MCF 10A (cell line): ENCODE measurements around the gene PGBD5. TPM values are rescaled to one million over a fixed set of nuclear protein-coding genes. Genes with fewer than 3 reads are reported as not detected.

Experiments
- BruUV-seq: library from RNA; stranded (reverse); fragments of 400-500 nt; replicated peaks from 2 replicates; lab custom pipeline; 2021; lab: Mats Ljungman, UMichigan
- CTCF ChIA-PET: fragments of 300-600 bp; sonication (Branson Sonifier 250); formaldehyde crosslinking; extraction: SDS; loops from one replicate; lab custom pipeline; 2021; ENCODE audit warnings: antibody characterized with exemption, inconsistent platforms; lab: Yijun Ruan, JAX
- POLR2A ChIA-PET: fragments of 300-600, 350-650 bp; sonication (Branson Sonifier 250); formaldehyde crosslinking; extraction: SDS; loops from one replicate; lab custom pipeline; 2020; ENCODE audit warnings: antibody characterized with exemption, inconsistent platforms; lab: Yijun Ruan, JAX
- DNase-seq: peaks from one replicate; pipeline ENCODE4 v3.0.0-alpha.2; 2018; ENCODE audit not compliant: unreplicated experiment
- H3K27ac Mint-ChIP-seq: one replicate; pipeline ENCODE4 v1.8.0; 2022; ENCODE audit warnings: mild to moderate bottlenecking, low read depth, mixed read lengths; ENCODE audit not compliant: unreplicated experiment
- H3K27me3 Mint-ChIP-seq: one replicate; pipeline ENCODE4 v1.8.0; 2022; ENCODE audit warnings: mixed read lengths; ENCODE audit not compliant: insufficient read depth, unreplicated experiment
- H3K36me3 Mint-ChIP-seq: one replicate; pipeline ENCODE4 v1.8.0; 2022; ENCODE audit warnings: mild to moderate bottlenecking, moderate library complexity, mixed read lengths; ENCODE audit not compliant: insufficient read depth, unreplicated experiment
- H3K4me1 Mint-ChIP-seq: one replicate; pipeline ENCODE4 v1.8.0; 2022; ENCODE audit warnings: mixed read lengths; ENCODE audit not compliant: insufficient read depth, unreplicated experiment
- H3K4me3 Mint-ChIP-seq: one replicate; pipeline ENCODE4 v1.8.0; 2022; ENCODE audit warnings: mild to moderate bottlenecking, moderate library complexity, mixed read lengths; ENCODE audit not compliant: unreplicated experiment
- H3K9me3 Mint-ChIP-seq: one replicate; pipeline ENCODE4 v1.8.0; 2022; ENCODE audit warnings: mixed read lengths; ENCODE audit not compliant: unreplicated experiment
- CTCF ChIP-seq: fragments of 200-600 bp; IDR thresholded peaks from one replicate; pipeline ENCODE4 v1.8.0; 2022; ENCODE audit warnings: antibody characterized with exemption, mild to moderate bottlenecking; ENCODE audit not compliant: unreplicated experiment
- intact Hi-C: fragments of 100-400 bp; cut with micrococcal nuclease; formaldehyde crosslinking; loops from 2 replicates; pipeline ENCODE4 v1.14.1; 2022
- total RNA-seq: library from RNA; stranded (reverse); gene quantifications from 2 replicates; pipeline ENCODE4 v1.2.3, GENCODE V29; 2022

Gene PGBD5
- total RNA-seq, 1 experiment from 2014 or later, result 1.2 TPM

GRCh38 chr1:230299191-230300006, 126.7 kb downstream of the PGBD5 start:
- Mint-ChIP-seq H3K4me3 (no peak overlapping the region), H3K36me3 (no peaks in the 10 kb centered on the region), H3K9me3 (no peaks in the 10 kb centered on the region), H3K27me3 (peaks cover 12% of the 10 kb centered on the region), H3K4me1 (peaks cover 14% of the 10 kb centered on the region), H3K27ac (no peak overlapping the region)
- POLR2A ChIA-PET, result no interaction called here
- no peak for TF ChIP-seq CTCF
- no peak for DNase-seq
- BruUV-seq, result no TSS peak
- intact Hi-C loops, result no loop called here
- CTCF ChIA-PET, result no interaction called here

- no peak overlapping the region for H3K4me3 Mint-ChIP-seq
- BruUV-seq, result no TSS peak
- H3K27ac Mint-ChIP-seq, result no peak overlapping the region
- H3K36me3 Mint-ChIP-seq, result no peaks in the 10 kb centered on the region
- no peaks in the 10 kb centered on the region for H3K9me3 Mint-ChIP-seq
- intact Hi-C loops, result no loop called here
- POLR2A ChIA-PET, result no interaction called here
- no peak for DNase-seq
- peaks cover 44% of the 10 kb centered on the region for H3K27me3 Mint-ChIP-seq
- no peaks in the 10 kb centered on the region for H3K4me1 Mint-ChIP-seq
- TF ChIP-seq CTCF, result no peak
- CTCF ChIA-PET, result no interaction called here
Observed at GRCh38 chr1:230295367-230295766, 130.8 kb downstream of the PGBD5 start.

GRCh38 chr1:230293390-230293700, 132.8 kb downstream of the PGBD5 start:
- no peak for DNase-seq
- Mint-ChIP-seq H3K36me3 (no peaks in the 10 kb centered on the region), H3K27me3 (peaks cover 48% of the 10 kb centered on the region), H3K4me3 (no peak overlapping the region), H3K4me1 (no peaks in the 10 kb centered on the region), H3K9me3 (no peaks in the 10 kb centered on the region), H3K27ac (no peak overlapping the region)
- ChIA-PET CTCF (interaction anchor here (0.6 to 1.7 kb wide), 7 partner anchors 11 to 1590 kb away, joined by 3 to 8 read pairs (median 3); no protein-coding TSS in a partner anchor), POLR2A (interaction anchor here (1.2 kb wide), 1 partner anchor 14 kb away, joined by 3 read pairs; no protein-coding TSS in a partner anchor)
- no TSS peak for BruUV-seq
- TF ChIP-seq CTCF, result no peak
- intact Hi-C loops, result no loop called here

GRCh38 chr1:230292689-230293389, 133.3 kb downstream of the PGBD5 start:
- Mint-ChIP-seq H3K27me3 (peaks cover 53% of the 10 kb centered on the region), H3K4me1 (no peaks in the 10 kb centered on the region), H3K36me3 (no peaks in the 10 kb centered on the region), H3K4me3 (no peak overlapping the region), H3K27ac (no peak overlapping the region), H3K9me3 (no peaks in the 10 kb centered on the region)
- POLR2A ChIA-PET, result interaction anchor here (1.2 kb wide), 1 partner anchor 15 kb away, joined by 3 read pairs; no protein-coding TSS in a partner anchor
- DNase-seq, result peak; percentile 34
- CTCF ChIA-PET, result interaction anchor here (0.6 to 1.7 kb wide), 10 partner anchors 10 to 1589 kb away, joined by 3 to 8 read pairs (median 3); no protein-coding TSS in a partner anchor
- no TSS peak for BruUV-seq
- no peak for TF ChIP-seq CTCF
- intact Hi-C loops, result no loop called here
